GM21367 (cell line): Measurements from ENCODE around the gene BCAS3.
"Not testable (repeated sequence)": the region's sequence is repeated elsewhere in the genome, so short reads cannot be mapped to it uniquely, and the experiment has no call there.

Experiments used
- ATAC-seq: cut with Tn5 transposase; IDR thresholded peaks from one replicate; pipeline ENCODE4 v1.9.1; 2021; ENCODE audit not compliant: unreplicated experiment

BCAS3 gene

GRCh38 chr17:60674637-60675036 is 3.0 kb upstream of the BCAS3 start:
- ATAC-seq: not testable (repeated sequence)

DNA sequence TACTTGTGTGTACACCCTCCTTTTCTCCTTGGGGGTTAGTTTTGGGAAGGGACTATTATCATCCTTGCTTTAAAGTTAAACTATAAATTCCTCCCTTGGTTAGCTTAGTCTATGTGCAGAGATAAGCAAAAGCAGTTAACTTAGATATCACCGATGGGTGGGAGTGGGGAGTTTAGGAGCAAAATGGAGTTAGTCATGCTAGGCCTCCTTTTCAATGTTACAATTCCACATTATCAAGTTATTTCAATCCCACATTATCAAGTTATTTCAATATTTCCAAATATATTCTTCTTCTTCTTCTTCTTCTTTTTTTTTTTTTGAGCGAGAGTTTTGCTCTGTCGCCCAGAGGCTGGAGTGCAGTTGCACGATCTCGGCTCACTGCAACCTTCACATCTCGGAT is 1.7 kb upstream of the BCAS3 start:
- no peak for ATAC-seq

- no peak for ATAC-seq
Observed at GRCh38 chr17:60676758-60677307, 818 bp upstream of the BCAS3 start.

GRCh38 chr17:60678118-60678444 is 430 bp downstream of the BCAS3 start:
- ATAC-seq: no peak

DNA sequence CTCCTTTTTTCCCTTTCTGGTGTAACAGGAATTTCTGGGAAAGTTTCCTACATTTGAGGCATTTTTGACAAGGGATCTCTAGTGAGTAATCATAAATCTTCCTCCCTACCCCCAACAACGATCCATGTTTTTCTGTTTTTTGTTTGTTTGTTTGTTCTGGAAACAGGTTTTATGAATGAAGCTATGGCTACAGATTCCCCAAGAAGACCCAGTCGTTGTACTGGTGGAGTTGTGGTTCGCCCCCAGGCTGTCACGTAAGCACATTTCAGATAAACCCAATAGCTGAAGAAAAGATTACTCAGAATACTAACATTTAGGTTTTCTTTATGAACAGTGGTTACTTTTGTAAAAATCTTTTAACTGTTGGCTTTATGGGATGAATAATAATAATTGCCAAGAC is 1.6 kb downstream of the BCAS3 start:
- ATAC-seq: no peak

DNA sequence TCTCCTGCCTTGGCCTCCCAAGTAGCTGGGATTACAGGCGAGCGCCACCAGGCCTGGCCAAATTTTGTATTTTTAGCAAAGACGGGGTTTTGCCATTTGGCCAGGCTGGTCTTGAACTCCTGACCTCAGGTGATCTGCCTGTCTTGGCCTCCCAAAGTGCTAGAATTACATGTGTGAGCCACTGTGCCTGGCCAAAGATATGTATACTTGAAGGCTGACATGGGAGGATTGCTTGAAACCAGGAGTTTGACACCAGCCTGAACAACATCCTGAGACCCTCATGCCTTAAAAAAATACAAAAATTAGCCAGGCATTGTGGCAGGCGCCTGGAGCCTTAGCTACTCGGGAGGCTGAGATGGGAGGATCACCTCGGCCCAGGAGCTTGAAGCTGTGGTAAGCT is 3.1 kb downstream of the BCAS3 start:
- no peak for ATAC-seq

- ATAC-seq: no peak
Observed at GRCh38 chr17:60685437-60685836, 7.8 kb downstream of the BCAS3 start.

DNA sequence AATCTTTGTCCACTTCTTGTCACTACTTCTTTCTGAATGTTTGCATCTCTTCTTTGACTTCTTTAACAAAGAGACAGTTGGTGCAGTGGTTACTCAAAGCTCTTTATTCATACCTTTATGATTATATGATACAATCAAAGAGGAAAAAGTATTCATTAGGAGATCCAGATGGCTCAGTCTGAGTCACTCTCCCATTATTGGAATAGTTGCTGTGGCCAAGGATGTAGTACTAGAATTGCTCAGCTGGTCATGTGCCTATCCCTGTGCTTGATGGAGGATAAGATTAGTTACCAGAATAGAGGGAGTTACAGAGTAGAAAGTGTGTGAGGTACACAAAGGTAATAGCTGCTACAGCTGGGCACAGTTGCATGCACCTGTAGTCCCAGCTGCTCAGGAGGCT is 18.3 kb downstream of the BCAS3 start:
- ATAC-seq: no peak

GRCh38 chr17:60699090-60699489 is 21.4 kb downstream of the BCAS3 start:
- no peak for ATAC-seq

- no peak for ATAC-seq
Observed at GRCh38 chr17:60704170-60704569, 26.5 kb downstream of the BCAS3 start.

DNA sequence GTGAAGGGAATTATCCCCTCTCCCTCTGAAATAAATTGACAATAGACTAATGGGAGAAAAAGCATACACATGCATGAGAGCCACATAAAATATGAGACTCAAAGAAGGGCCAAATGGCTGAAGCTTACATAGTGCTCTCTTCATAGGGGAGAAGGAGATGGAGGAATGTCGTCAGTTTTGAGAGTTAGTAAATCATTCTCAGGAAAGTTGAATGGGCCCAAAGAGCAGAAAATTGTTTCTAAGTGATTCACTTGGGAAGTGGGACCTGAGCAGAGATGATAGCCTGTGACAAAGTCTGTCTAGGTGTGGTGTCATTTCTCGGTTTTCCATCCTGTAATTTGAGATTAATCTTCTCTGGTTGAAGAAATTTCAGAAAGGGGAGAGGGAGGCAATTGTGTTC is 35.0 kb downstream of the BCAS3 start:
- no peak for ATAC-seq

DNA sequence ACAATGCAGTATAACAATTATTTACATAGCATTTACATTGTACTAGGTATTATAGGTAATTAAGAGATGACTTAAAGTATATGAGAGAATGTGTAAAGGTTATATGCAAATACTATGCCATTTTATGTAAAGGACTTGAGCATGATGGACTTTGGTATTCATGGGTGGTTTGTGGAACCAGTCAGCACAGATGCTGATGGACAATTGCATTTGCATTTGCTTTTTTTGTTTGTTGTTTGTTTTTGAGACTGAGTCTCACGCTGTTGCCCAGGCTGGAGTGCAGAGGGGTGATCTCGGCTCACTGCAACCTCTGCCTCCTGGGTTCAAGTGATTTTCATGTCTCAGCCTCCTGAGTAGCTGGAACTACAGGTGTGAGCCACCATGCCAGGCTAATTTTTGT is 36.0 kb downstream of the BCAS3 start:
- ATAC-seq: no peak

GRCh38 chr17:60716766-60717165 is 39.1 kb downstream of the BCAS3 start:
- no peak for ATAC-seq

DNA sequence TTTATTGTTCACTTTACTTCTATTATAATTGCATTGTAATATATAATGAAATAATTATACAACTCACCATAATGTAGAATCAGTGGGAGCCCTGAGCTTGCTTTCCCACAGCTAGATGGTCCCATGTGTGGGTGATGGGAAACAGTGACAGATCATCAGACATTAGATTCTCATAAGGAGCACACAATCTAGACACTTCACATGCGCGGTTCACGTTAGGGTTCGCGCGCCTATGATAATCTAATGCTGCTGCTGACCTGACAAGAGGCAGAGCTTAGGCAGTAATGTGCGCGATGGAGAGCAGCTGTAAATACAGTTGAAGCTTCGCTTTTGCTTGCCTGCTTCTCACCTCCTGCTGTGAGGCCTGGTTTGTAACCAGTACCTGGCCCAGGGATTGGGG is 40.2 kb downstream of the BCAS3 start:
- no peak for ATAC-seq

GRCh38 chr17:60720763-60721531 is 43.3 kb downstream of the BCAS3 start:
- ATAC-seq: no peak

GRCh38 chr17:60724647-60725046 is 47.0 kb downstream of the BCAS3 start:
- ATAC-seq: no peak

DNA sequence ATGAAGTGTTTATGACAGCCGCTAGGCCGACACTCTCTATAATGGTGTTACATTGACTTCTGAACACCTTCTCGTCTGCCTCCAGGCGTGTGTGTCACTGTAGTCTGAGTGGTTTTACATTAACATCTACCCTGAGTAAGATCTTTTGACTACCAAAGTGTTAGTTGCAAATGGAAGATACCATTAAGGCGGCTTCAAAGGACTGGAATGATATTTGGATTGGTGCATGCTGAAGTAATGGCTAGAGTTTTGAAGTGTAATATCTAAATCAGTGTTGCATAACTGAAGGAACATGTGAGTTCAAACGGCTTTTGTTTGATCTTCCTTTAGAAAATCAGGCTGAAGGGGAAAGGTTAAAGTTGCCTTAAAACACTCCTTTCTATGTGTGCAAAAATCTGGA is 52.2 kb downstream of the BCAS3 start:
- no peak for ATAC-seq

DNA sequence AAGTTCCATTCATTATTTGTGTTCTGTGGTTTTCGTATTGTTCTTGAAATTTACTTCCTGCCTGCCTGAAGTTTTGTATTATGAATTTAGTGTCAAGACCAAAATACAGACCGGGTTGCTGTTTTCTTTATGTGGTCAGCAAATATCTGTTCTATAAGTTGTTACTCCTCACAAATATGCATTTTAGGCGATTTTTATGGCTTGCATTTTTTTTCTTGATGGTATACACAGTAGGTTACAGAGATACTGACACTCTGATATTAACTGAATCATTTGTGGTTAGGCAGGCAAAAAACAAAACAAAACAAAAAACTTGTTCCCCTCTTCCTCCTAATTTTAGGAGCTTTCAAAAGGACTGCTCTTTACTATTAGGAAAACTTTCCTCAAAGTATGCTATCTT is 52.6 kb downstream of the BCAS3 start:
- ATAC-seq: no peak

GRCh38 chr17:60738287-60738686 is 60.6 kb downstream of the BCAS3 start:
- ATAC-seq: no peak

DNA sequence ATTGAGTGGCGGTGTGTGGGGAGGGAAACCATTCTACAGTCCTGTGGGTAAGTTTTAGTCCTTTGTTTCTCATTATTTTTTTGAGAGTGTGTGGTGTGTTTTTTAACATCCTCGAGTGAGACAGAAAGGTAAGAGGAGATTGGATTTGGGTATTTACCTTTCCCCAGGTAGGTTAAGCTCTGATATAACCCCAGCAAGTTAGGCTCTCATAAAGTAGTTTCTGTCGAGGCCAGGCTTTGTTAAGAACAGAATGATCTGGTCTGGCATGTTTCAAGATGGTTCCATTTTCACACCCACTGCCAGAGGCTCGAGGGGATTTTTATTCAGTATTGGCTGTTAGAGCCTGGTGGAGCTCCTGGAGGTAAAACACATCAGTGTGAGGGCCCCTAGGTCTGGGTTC is 62.9 kb downstream of the BCAS3 start:
- no peak for ATAC-seq

DNA sequence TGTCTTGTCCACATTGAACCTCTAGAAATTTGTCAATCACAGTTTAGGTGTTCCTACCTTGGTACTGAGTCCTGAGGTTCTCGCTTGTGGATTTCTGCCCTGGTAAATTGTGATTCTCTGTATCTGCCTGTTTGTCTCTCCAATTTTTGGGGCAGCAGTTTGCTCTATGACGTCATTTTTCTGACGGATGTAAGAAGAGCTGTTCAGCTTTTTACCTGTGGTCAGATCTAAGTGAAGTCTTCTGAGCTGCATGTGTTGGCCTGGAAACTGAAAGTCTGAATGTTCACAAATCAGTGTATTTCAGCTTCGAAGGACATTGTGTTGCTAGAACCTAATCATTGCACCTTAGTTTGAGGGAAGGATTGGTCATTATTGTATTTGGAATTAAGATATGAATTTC is 63.4 kb downstream of the BCAS3 start:
- no peak for ATAC-seq

DNA sequence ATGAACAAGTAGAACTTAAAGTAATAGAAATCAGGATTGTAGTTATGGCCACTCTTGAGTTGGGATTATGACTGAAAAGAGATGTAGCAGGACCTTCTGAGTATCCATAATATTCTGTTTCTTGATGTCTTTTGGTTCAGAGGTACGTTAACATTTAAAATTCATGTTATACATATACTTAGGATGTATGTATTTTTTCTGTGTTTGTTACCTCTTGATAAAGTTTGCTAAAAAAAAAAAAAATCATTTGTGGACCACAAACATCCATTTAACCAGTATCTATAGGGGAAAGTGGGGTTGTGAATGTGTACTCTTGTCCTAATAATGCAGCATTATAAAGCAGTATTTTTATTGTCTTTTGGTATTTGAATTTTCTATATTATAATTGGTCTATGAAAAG is 65.6 kb downstream of the BCAS3 start:
- ATAC-seq: no peak

DNA sequence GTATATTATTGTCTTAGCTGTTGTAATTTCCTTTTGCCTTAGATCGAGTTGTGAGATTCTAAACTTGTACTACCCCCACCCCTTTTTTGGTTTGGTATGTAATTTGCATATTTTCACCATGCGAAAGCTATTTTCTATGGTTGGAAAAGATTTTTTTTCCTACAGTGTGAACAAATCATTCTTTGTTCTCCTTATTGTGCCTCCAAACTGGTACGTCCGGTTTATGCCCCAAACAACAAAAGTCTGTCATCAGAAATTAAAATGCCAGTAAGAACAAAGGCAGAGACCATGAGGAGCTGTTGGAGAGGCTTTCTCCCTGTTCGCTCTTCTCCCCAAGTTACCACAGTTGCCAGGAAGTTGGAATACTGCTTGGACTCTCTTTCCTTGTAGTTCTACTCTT is 66.1 kb downstream of the BCAS3 start:
- ATAC-seq: no peak
